GM11168 (cell line): ENCODE results near the gene CLEC16A.
"Not testable (repeated sequence)": the region's sequence is repeated elsewhere in the genome, so short reads cannot be mapped to it uniquely, and the experiment has no call there.

Source experiments
- in situ Hi-C: fragments of 300-500 bp; cut with MboI; formaldehyde crosslinking; loops from one replicate; pipeline ENCODE4 v1.12.0; 2022; ENCODE audit warnings: low sequenced_read_pairs; ENCODE audit not compliant: unreplicated experiment

CLEC16A gene

DNA sequence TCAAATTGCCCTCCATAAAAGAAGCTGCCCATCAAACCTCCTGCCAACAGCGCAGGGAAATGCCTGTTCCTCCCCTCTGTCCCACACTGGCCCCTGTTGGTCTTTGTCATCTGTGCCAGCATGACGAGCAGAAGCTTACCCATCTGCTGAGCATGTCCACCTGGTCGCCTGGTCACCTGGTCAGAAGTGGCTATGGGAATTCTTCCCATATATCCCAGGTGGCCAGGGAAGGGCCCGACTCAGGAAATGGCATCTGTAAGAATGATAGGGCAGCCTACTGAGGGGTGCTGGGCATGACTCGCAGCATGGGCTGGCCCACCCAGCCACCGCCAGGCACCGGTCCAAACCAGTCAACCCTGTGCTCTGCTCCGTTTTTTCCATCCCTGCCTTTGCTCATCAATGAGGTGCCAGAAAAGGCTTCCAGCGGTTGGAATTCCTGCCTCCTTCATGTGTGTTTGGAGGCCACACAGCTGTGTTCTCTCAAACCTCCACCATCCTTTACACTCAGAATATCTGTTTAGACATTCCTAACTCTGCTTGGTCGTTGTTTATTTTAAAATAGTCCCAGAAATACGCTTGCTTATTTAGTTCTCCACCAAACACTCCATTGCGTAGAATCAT, 145.2 kb downstream of the CLEC16A start:
- in situ Hi-C loops: no loop called here

DNA sequence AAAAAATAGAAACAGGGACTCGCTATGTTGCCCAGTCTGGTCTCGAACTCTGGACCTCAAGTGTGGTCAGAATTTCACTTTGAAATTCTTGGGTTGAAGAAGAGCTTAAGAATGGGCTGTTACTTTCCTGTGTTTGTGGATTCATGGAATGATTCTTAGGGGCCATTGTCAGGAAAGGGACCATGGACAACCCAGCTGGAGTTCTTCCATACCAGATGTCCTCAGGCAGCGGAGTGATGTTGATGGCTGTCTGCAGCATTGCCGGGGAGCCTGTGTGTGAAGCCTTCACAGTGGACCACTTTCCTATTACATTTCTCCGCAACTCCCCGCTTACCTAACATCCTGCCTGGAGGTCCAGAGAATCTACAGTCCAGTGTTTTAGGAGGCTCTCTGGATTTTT, 145.9 kb downstream of the CLEC16A start:
- in situ Hi-C loops: no loop called here

DNA sequence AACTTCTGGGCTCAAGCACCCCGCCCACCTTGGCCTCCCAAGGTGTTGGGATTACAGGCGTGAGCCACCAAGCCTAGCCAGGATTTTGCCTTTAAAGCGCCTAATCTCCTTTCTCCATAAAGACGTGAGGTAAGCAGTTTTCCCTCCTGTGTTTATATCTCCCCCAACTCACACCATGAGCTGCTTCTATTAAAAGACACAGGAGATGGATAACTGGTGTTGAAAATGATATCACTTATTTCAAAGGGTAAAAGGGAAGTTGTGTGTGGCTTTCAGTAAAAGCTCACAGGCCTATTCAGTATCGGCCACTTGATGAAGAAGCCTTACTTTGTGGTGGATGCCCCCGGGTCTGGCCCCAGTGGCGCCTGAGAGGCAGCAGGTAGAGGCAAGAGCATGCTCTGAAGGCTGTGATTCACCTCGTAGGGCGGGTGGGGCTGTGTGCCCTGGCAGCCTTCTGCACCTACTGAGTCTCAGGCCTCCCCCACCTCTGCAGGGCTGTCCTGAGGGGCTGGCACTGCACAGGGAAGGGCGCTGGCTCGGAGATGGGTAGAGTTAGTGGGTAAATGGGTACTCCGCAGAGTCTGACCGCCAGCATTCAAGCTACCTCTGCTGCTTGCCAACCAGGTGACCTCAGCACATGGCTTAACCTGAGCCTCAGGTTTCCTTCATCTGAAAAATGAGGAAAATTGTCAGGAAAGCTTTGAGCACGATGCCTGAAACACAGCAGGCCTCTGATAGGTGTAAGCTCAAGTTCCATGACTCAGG, 146.8 kb downstream of the CLEC16A start:
- in situ Hi-C loops: no loop called here

DNA sequence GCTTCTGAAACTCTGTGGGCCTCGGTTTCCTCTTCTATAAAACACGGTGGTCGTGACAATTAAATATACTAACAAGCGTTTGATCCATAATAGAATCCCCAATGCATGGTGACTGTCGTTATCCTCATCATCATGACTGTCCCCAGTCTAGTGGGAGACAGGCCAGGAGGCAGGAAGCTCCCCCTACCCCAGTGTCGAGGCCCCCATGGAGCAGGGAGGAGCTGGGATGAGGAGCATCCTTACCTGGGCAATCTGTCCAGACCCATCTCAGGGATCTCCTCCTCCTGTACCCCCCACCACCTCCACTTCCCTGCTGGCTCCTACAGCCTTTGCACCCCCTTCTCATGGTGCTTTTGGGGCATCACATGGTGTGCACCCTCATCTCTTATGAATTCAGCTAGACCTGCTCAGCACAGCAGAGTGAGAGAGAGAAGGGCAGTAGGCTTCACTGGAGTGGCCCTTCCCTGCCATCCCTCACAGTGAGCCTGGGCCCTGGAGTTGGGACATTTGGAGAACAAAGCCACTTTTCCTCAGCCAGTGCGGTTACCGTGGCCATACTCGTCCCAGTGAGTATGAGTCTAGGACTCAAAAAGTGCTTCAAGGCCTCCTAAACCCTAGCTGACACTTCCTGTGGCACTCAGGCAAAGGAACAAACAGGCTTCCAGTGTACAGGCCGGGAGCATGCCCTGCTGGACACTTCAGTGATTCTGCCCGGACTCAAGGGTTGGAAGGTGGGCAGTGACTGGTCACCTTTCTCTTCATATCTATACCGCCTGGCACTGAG, 148.6 kb downstream of the CLEC16A start:
- in situ Hi-C loops: no loop called here

DNA sequence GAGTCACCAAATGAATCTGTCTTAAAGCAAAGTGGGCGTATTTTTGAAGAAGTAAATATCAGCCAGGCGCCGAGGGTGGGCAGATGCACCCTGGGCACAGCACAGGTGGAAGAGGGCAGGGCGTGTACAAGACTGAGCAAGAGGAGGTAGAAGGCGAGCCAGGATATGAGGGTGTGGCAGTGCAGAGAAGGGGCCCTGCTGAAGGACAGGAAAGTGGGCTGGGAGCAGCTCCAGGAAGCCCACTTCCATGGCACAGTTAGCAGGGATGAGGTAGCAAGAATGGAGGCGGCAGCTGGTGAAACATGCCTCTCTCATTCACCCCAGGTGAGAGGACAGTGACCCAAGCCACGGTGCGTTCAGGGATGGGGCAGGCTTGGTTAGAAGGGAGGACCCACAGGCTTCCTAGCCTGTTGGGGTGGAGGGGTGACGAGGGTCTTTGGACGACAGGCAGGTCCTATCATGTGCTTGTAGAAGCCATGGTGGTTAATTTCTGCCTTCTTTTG, 149.3 kb downstream of the CLEC16A start:
- in situ Hi-C loops: no loop called here

DNA sequence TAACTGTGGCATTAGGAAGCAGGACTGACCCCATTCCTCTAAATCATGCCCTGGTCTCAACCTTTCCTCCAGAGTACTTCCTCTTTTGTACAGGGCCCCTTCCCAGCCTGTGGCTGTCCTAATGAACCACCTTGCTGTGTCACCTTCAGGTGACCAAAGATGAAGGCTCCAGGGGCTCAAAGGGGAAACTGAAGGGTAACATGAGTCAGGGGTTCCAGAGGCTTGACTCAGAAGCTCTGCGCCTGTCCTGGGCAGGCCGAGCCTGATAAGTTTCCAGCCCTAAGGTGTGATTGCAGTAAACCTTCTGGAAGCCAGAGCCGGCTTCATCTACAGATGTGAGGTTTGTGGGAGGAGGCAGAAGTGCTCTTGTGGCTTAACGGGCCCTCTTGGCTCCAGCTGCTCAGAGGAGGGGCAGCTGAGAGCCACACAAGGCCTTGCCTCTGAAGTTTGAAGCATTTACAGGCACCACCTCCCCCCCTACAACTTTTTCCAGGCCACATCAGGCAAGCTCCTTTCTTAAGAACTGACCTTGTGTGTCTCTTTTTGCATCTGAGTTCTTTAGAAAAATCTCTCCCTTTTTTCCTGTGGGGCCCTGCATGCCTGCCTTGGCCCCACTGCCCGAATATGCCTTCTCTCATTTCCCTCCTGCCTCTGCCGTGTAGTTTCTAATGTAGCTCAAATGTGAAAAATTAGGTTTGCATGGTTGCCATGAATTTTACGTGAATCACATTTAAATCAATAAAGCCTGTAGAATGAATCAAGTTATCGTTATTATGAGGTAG, 149.9 kb downstream of the CLEC16A start:
- in situ Hi-C loops: no loop called here

DNA sequence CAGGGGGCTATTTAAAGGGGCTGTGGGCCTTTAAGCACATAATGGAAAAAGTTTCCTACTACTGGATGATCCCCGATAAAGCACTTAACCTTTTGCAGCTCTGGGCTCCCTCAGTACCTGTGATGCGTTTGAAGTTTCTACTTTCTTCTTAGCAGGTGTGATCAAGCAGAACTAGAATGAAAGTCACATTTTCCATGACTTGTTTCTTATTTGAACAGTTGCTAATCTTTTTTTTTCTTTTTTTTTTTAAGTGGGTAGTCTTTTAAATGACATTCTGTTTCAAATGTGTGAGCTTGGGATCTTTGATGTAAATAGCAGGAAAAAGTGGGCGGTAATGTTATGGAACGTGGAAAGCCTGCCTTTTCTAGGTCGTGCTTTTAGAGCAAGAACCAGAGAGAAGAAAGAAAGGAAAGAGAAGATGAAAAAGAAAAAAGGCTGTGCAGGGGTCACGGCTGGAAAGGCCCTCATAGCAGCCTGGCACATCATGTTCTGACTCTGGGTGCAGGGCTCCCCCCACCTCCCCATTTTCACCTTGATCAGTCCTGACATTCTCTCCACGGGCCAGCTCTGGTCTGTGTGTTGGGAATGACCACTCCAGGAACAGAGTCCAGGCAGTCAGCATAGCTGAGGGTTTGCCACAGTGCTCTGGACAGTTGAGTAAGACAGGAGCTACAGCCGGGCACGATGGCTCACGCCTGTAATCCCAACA, 150.6 kb downstream of the CLEC16A start:
- in situ Hi-C loops: no loop called here

DNA sequence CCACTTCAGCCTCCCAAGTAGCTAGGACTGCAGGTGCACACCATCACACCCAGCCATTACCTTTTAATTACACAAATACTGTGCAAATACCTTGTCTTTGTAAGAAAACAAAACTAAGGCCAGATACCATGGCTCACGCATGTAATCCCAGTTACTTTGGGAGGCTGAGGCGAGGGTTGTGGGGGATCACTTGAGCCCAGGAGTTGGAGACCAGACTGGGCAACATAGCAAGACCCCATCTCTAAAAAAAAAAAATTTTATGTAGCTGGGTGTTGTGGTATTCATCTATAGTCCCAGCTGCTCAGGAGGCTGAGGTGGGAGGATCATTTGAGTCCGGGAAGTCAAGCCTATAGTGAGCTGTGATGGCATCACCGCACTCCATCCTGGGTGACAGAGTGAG, 151.6 kb downstream of the CLEC16A start:
- in situ Hi-C loops: no loop called here

DNA sequence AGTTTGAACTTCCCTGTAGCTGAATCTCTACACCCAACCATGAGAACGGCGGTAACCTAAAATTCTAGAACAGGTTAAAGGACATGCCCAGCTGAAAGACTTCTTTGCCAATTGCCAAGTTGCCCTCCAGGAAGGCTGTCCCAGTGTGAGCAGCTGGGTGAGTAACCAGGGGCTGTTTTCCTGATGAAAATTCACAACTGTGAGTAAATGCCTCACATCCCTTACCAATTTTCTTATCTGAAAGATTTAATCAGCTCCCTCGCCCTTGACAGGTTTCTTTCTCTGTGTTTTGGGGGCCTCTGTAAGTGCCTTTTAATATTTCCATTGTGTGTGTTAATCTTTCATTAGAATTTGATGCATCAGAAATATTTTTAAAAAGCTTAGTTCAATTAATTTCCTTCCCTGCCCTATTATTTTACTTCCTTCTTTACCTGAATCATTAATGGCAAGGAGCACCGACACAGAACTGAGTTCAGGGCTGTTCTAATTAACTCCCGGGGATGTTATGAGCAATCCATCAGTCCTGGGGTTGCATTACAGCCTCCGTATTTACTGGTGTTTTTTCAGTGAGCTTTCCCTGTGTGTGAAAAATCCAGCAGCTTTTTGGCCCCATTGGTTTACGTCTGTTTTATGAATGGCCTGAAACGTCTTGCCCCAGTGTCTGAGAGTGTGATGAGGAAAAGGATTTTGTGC, 152.9 kb downstream of the CLEC16A start:
- in situ Hi-C loops: no loop called here

DNA sequence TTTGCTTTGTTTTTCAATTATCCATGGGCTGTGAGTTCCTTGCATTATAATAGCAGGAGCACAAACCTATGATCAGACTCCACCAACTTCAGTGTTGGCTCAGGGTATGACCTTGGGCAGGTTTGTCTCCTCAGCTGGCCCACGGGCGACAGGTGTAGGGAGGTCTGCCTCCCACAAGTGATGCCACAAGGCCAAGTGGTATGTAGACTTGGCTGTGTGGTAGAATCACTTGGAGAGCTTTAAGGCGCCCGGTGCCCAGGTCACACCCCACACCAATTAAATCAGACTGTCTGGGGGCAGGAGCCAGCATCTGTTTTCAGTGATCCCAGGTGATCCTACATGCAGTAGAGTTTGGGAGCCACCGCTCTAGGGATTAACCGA, 153.4 kb downstream of the CLEC16A start:
- in situ Hi-C loops: no loop called here

DNA sequence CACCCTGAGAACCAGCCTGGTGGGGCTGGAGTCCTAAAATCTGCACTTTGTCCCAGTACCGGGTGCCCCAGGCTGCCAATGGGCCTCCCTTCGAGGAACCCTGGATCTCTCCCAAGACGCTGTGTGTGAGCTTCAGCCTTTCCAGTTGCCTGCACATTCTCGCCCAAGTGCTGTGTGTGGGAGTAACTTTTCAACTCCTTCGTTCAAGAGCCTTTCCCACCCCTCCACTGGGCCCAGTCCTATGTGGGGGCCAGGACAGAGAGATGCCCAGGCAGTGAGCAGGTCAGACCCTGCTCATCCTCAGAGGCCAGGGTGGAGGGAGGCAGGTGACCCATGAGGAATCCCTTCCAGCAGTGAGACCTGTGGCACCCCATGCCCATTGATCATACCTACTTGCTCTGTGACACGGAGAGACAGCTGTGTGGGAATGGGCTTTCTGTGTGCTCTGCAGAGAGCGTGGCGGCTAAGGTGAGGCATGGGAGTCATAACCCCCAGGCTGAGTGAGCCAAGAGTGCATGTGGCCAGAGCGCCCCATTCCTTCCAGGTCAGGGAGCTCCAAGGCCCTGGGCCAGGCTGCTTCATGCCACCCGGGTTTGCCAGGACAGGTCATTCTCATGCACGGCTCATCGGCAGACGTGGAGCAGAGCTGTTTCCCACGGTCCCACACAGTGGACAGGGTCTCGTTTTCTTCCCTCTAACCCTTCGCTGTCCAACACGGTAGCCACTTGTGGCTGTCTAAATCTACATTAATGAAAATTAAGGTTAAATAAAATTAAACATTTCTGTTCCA, 154.4 kb downstream of the CLEC16A start:
- in situ Hi-C loops: no loop called here

DNA sequence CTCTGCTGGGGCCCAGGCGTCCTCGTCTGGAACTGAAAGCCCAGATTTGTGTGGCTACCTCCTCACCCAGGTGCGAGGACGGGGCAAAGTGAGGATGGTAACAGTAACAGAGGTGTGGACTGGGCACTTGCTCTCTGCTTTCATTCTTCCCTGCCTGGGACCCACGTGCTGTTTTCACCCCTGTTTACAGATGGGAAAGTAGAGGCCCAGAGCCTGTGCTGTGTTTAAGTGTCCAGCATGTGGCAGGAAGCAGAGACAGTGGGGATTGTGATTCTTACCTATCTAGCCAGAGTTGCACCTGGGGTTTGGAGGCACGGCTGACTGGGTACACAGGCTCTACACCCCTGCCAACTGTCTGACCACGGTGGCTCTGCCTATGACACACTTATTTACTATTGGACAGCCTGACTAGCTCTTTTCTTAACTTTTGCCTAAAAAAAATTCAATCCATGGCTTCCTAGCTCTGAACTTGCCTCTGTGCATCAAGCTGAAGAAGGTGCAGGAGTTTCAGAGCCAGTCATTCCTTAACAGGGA, 155.4 kb downstream of the CLEC16A start:
- in situ Hi-C loops: no loop called here

DNA sequence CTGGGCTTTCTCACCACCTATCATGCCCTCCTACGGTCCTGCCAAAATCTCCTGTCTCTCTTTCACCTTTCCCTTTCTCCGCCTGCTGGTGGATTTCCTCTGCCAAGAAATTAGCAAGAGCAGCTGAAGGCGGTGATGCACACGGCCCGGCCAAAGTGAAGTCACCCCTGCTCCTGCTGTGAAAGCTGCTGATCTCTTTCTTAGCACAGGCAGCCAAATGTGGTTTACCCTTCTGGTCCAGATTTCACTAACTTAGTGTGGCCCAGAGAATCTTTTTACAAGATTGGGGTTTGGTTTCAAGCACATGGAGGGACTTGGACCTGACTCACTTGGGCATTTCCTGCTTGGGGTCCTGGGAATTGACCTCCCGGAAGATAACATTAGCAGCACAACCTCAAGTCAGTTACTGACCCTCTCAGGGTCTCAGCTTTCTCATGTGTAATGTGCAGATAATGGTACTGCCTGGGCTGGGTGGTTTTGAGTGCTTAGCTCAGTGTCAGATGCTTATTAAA, 155.9 kb downstream of the CLEC16A start:
- in situ Hi-C loops: no loop called here

DNA sequence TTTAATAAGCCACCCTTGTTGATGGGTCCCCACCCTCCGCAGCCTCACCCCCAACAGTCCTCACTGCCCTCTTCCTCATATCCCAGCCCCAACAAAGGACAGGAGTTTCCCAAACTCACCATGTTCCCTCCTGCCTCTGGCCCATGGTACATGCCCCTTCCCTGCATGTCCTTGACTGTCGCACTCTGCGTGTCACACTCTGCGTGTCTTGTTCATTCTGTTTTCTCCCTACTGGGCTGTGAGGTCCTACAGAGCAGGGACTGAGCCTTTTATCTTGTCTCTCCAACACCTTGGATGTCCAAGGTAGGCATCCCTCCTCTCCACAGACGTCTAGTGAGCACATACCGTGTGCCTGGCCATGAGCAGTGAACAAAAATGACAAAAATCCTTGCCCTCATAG, 156.9 kb downstream of the CLEC16A start:
- in situ Hi-C loops: no loop called here

DNA sequence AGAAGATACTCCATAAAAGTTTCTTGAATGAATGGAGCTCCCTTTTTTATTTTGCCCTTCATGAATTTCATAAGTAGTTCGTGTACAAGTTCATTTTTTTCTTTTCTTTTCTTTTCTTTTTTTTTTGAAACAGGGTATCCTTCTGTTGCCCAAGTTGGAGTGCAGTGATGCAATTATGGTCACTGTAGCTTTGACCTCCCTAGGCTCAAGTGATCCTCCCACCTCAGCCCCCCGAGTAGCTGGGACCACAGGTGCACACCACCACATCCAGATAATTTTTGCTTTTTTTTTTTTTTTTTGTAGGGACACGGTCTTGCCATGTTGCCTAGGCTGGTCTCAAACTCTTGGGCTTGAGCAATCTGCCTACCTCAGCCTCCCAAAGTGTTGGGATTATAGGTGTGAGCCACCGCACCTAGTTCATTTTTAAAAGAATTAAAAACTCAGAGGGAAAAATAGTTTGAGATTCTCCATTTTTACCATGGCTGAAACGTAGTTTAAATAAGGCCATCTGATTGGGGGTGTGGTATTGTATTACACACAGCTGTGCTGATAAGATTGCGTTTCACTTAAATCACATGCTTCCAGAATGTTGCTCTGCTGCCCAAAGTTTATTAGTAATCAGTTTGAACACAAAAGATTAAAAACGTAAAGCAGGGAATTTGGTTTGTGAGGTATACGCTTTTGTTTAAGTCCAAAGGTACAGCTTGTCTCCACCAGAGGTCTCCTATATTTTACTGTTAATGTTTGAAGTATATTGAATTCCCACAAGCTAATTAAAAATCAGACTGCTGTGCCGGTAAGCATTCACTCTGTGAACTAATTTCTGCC, 157.5 kb downstream of the CLEC16A start:
- in situ Hi-C loops: no loop called here

DNA sequence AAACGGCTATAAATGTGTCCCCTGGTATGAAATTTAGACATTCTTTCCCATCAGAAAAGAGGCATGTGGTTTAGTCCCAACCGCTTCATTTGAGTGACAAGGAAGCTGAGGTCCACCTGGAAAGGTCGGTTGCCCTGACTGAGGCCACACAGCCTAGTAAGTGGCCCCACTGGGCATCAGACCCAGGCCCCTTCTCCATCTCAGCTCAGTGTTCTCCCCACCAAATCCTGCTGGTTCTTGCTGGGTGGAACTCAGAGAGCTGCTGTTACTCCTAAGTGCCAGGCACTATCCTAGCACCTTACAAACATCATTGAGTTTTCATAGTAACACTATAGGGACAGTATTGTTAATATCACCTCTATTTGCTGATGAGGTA, 158.1 kb downstream of the CLEC16A start:
- in situ Hi-C loops: no loop called here

DNA sequence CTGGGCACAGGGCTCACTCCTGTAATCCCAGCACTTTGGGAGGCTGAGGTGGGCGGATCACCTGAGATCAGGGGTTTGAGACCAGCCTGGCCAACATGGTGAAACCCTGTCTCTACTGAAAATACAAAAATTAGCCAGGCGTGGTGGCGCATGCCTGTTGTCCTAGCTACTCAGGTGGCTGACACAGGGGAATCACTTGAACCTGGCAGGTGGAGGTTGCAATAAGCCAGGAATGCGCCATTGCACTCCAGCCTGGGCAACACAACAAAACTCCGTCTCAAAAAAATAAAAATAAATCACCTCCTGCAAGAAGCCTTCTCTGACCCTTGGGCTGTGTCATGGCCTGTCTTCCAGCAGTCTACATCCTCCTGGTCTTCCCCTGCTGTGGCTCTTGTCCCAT, 158.9 kb downstream of the CLEC16A start:
- in situ Hi-C loops: not testable (repeated sequence)
